Choroid plexus epithelial cell (primary cell): Measurements from ENCODE around the gene ATG9B.

ENCODE experiments used
- DNase-seq: peaks from one replicate; pipeline ENCODE4 v3.0.0-alpha.2; 2010; ENCODE audit warnings: low read depth
- H3K4me3 ChIP-seq: 2 replicates; pipeline ENCODE4 v1.5.1; 2011; ENCODE audit warnings: low read depth, mild to moderate bottlenecking, control low read depth, low read length, moderate library complexity
- CTCF ChIP-seq: conservative IDR thresholded peaks from 2 replicates; pipeline ENCODE4 v1.5.1; 2011; ENCODE audit warnings: low read depth, mild to moderate bottlenecking, control low read depth, inconsistent platforms, low read length, moderate library complexity

ATG9B gene

GRCh38 chr7:150990416-150991186 lies 33.7 kb downstream of the ATG9B start, which contains the start of gene NOS3:
Gene NOS3, plus strand, starts transcription at chr7:150991017. Its CDS starts 2,787 bp downstream, at chr7:150993804.
- no peak within 1 kb of the TSS for H3K4me3 ChIP-seq
- no peak for DNase-seq
- no peak for TF ChIP-seq CTCF

- H3K4me3 ChIP-seq, result no peak overlapping the region
- no peak for DNase-seq
- no peak for TF ChIP-seq CTCF
Measured at GRCh38 chr7:150989456-150989855, 34.8 kb downstream of the ATG9B start.

GRCh38 chr7:150988230-150989226 lies 35.8 kb downstream of the ATG9B start:
- DNase-seq, result peak; percentile 44
- H3K4me3 ChIP-seq, result no peak overlapping the region
- TF ChIP-seq CTCF, result peak; percentile 83

GRCh38 chr7:150986556-150986955 lies 37.7 kb downstream of the ATG9B start:
- no peak for TF ChIP-seq CTCF
- DNase-seq, result no peak
- H3K4me3 ChIP-seq, result no peak overlapping the region

- H3K4me3 ChIP-seq, result no peak overlapping the region
- peak; percentile 84 for TF ChIP-seq CTCF
- DNase-seq, result peak; percentile 71
Measured at GRCh38 chr7:150986099-150986512, 38.2 kb downstream of the ATG9B start.

- TF ChIP-seq CTCF, result no peak
- DNase-seq, result peak; percentile 53
- no peak overlapping the region for H3K4me3 ChIP-seq
Measured at GRCh38 chr7:150983893-150984368, 40.4 kb downstream of the ATG9B start.
